MV-4-11 (cell line): ENCODE measurements around the gene PDCD2L.
A peak's percentile ranks its signal among the peaks of the same experiment; 100 is the strongest.
"Not testable (repeated sequence)": the region's sequence is repeated elsewhere in the genome, so short reads cannot be mapped to it uniquely, and the experiment has no call there.

Experiments
- DNase-seq: peaks from one replicate; lab custom pipeline; 2025; lab: John Stamatoyannopoulos, UW

The PDCD2L gene

DNA sequence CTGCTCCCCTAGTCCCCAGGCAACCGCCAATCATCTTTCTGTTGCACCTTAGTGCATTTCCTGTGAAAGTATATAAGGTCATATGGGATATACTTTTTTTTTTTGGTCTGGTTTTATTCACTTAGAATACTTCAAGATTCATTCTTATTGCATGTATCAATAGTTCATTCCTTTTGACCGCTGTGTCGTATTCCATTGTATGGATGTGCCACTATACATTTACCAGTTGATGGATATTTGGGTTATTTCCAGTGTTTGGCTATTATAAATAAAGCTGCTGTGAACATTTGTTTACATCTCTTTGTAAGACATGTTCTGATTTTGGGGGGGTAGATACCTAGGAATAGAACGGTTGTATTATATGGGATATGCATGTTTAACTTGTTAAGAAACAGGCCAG is 14.1 kb downstream of the PDCD2L start:
- DNase-seq = no peak

DNA sequence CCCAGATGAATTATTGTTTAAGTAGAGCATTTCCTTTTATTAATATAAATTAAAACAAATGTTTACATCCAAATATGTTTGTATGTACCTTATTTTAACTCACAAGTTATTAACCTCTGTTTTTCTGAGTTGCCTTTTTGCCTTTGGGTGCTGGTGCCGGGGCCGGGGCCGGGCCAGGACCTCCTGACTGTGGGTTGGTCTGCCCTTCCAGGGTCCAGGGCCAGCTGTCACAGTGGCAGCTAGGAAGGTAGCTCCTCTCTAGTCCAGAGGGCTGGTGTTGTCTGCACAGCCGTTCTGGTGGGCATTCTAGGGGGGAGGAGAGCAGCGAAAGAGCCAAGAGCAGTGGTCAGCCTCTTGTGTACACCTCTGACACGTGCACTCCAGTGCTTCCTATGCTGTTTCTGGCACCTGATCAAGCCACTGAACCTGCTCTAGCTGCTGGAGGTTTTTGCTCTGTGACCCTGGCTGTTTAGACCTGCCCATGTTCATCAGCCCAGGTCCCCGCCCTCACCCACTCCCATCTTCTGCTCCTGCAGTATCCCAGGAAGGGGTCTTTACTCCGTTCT is 22.0 kb downstream of the PDCD2L start:
- DNase-seq = no peak

DNA sequence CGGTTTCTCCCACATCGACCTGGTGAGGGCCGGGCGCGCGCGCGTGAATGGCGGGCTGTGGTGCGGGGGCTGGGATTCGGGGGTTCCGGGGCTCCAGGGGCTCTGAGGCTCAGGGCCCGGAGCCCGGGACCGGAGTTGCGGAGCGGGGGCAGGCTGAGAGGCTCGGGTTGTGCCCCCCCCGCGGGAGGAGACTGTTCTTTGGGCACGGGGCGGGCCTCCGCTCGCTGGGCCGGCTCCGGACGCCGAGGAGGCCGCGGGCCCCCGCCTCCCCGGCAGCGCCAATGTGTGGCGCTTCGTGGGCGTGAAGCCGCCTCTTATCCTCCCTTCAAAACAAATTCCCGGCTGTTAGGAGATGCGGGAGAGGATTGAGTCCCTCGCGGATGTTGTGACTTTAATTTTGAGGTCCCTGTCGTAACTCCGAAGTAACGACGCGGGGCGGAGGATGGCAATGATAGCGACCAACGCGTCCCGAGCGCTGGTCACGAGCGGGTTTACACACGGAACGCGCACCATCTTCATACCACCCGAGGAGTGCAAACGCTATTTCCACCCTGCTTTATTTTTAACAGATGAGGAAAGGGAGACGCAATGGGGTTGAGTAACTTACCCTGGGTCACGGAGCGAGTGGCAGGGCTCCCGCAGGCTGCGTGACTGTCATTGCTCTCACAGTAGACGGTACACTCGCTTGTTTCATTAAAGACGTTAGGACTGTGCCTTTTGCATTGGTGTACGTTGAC is 24.5 kb downstream of the PDCD2L start:
- peak; percentile 40 for DNase-seq

DNA sequence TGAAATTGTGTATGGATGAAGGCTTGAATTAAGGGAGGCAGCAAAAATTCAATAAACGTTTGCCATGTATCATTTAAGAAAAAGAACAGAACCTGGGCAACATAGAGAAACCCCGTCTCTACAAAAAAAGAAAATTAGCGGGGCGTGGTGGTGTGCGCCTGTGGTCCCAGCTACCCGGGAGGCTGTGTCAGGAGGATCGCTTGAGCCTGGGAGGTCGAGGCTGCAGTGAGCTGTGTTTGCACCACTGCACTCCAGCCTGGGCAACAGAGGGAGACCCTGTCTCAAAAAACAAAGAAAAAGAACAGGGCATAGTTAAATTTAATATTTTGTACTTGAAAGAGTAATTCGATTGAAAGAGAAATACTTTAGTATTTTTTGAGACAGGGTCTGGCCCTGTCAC is 25.4 kb downstream of the PDCD2L start:
- DNase-seq = no peak

DNA sequence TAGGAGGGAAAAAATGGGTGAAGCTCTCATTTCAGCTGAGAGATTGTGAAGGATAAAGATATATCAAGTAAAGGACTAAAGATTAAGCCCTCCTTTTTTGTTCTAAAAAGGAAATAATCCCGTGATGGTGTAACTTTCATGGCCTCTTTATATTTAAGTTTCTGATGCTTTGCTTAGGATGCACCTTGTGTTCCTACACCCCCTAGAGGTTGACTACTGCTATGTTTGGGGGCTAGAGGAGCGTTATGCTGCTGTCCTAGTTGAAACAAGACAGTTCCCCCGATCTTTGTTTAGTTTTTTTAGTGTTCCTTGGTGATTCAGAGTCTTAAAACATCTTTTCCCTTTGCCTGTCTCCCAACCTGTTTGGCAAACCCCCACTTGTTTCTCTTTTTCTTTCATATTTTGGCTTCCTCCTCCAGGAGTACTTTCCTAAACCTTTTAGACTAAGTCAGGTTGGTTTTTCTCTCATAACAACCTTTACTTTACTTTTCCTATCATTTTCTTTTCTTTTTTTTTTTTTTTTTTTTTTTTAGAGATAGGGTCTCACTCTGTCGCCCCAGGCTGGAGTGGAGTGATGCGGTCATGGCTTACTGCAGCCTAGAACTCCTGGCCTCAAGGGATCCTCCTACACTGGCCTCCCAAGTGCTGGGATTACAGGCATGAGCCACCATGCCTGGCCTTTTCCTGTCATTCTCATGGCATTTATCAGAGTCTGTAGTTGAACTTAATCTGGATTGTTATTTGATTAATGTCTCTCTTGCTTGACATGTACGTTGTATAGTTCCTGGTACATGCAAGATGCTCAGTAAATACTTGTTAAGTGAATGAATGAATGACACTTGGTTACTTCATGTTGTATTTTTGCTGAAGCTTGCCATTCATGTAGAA is 26.8 kb downstream of the PDCD2L start:
- peak; percentile 73 for DNase-seq

DNA sequence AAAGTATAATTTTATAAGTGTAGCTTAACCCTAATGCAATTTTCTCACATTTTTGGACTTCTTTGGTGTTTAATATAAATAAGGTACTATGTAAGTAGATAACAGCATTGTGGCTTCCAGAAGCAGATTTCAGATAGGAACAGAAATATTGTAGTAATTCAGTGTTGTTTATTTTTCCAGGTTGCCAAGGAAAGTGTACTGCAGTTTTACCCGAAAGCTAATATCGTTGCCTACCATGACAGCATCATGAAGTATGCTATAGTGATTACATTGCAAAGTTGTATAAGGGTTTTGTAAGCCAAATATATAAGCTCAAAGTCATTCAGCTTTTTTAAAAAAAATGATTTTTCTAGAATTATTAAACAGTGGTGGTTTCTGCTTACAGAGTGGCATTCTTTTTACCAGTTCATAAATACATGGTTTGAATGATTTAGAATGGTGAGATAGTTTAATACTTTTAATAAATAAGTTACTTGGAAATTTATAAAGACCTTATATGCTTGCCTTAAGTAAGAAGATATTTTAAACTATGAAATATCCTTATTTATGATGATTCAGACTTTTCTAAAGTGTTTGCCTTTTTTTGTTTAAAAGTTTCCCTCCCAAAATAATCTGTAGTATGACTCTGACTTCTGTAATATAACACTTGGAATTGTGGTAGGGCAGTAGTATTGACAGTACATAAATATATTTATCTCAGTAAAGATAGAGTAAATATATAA is 27.6 kb downstream of the PDCD2L start:
- DNase-seq = no peak

DNA sequence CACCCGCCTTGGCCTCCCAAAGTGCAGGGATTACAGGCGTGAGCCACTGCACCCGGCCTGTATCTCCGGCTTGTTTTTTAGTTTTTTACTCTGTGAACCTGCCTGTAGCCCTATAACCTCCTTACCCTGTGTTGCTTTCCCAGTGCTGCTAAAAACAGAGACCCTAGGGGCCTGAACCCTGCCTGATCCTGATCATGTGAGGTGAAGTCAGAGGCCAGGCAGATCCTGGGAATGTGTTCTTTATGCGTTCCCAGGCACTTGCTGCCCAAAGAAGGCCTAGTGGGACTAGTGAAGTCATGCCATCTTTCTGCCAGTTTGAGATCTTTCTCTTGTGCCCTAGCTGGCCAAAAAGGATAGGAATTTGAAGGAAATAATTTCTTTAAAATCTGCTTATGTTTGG is 28.6 kb downstream of the PDCD2L start:
- no peak for DNase-seq

DNA sequence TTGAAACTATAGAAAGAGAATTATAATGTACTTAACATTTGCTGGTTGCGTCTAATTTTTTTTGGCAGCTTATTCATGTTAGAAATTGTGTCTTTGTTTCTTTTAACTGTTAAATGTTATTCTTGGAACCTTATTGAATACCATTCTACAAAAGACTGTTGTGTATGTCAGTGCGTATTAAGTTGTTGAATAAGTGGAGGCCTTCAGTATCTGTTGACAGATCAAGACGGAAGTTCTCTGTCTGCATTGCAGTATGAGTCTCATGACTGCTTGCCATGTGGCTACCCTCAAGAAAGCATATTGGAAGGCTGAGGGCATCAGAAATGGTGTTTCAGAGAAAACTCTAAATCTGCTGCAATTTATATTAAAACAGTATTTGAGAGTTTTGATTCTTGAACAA is 32.5 kb downstream of the PDCD2L start:
- DNase-seq = no peak

DNA sequence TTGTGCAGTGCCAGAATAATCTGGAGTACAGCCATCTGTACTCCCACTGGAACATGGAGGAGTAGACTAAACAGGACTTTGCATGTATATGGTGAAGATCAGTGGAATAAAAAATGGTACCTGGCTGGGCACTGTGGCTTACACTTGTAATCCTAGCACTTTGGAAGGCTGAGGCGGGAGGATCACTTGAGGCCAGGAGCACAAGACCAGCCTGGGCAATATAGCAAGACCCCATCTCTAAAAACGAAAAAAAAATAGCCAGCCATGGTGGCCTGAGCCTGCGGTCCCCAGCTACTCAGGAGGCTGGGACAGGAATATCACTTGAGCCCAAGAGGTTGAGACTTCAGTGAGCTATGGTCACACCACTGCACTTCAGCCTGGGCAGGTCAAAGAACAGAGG is 44.0 kb downstream of the PDCD2L start:
- DNase-seq = no peak

DNA sequence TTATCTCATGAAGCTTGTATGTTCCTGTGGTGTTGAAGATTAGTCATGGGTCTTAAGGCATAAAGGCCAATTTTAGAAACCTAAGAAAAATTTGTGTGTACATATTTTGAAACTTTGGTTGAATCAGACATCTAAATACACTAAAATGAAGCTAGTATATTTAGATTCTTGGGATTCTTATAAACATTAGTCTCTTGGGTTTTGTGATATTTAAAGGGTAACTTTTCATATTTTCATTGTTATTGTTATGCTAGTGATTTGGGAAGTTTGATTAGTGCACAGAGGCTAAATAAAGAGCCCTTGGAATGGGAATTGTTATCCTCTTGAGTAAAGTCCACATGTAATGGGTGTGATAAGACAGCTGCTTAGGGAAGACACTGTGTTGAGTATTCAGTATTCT is 48.5 kb downstream of the PDCD2L start:
- DNase-seq = no peak

DNA sequence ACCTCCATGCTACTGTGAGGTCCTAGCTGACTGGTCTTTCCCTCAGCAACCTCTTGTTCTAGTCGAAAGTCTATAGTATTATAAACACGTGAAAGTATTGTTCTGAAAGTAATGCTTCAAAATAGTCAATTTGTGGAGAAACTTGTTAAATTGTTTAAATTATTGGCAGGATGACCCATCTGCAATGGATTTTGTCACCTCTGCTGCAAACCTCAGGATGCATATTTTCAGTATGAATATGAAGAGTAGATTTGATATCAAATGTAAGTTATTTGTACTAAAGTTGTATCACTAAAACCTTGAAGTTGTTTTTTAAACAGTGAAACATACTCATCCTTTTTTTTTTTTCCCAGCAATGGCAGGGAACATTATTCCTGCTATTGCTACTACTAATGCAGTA is 49.9 kb downstream of the PDCD2L start:
- DNase-seq = no peak

DNA sequence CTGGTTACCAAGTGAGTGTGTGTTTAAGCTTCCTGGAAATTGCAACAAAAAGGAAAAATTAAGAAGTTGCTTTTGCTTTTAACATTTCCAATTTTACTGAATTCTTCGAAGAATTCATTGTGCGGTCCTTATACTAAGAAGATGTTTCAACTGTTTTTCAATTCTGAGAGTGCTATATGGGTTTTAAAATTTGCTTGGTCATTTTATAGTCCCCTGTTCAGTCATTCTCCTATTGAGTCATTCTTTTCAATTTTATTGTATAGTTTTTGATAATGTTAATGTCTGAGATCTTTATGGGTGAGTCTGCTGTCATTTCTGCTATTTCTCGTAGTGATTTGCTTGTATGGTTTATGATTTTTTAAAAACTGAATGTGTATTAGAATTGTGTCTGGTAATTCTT is 50.5 kb downstream of the PDCD2L start:
- no peak for DNase-seq

DNA sequence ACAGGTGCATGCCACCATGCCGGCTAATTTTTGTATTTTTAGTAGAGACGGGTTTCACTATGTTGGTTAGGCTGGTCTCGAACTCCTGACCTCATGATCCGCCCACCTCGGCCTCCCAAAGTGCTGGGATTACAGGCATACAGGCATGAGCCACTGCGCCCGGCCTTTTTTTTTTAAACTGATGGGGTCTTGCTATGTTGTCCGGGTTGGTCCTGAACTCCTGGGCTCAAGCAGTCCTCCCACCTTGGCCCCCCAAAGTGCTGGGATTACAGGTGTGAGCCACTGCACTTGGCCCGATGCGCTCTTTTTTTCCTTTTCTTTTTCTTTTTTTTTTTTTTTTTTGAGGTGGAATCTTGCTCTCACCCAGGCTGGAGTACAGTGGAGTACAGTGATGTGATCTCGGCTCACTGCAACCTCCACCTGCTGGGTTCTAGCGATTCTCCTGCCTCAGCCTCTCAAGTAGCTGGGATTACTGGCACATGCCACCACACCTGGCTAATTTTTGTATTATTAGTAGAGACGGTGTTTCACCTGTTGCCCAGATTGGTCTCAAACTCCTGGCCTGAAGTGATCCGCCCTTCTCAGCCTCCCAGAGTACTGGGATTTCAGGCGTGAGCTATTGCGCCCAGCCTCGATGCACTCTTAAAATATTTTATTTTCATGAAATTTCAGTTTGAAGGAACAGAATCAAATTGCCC is 51.7 kb downstream of the PDCD2L start:
- not testable (repeated sequence) for DNase-seq

DNA sequence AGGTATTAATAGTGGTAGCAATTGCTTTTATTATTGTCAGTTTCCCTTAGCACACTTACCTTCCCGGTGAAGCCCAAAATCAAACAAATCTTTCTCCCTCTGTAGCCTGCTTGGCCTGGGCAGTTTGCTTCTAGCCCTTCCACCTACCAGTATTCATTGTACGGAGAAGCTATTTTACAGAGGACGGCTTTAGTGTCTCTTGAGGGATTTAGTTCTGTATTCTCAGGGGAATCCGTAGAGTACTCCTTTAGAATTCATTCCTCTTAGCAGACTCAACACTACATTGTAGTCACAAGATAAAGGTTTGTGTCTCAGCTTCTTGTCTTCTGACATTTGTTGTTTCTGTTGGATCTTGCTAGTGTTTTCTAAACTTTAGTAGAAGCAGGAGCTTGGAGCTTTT is 53.2 kb downstream of the PDCD2L start:
- no peak for DNase-seq

DNA sequence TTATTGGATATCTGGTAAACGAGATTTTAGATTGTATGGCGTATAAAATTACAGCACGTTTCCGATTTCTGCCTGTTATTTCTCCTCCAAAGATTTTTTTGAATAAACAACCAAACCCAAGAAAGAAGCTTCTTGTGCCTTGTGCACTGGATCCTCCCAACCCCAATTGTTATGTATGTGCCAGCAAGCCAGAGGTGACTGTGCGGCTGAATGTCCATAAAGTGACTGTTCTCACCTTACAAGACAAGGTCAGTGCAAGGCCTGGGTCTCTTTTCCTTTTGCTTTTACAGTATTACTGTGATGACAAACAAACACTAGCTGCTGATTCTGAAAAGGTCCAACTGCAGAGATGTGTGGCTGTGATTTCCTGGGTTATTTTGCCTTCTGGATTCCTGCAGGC is 54.5 kb downstream of the PDCD2L start:
- no peak for DNase-seq

DNA sequence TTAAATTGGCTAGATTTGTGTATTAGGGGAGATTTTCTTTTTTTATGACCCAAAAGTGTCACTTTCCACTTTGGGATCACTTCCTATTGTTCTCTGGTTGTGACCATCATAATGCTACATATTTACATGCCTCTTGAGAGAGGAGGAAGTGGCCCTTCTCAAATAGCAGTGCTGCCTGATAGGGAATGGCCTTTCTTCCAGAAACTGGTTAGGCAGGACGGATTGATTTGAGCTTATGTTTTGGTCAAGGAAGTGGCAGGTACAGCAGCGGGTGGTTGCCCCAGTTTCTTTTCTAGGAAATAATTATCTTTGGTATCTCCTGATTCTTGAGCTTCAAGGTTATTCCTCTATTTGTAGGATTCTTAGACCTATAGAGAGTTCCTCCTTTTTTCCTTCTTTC is 55.4 kb downstream of the PDCD2L start:
- peak; percentile 63 for DNase-seq

DNA sequence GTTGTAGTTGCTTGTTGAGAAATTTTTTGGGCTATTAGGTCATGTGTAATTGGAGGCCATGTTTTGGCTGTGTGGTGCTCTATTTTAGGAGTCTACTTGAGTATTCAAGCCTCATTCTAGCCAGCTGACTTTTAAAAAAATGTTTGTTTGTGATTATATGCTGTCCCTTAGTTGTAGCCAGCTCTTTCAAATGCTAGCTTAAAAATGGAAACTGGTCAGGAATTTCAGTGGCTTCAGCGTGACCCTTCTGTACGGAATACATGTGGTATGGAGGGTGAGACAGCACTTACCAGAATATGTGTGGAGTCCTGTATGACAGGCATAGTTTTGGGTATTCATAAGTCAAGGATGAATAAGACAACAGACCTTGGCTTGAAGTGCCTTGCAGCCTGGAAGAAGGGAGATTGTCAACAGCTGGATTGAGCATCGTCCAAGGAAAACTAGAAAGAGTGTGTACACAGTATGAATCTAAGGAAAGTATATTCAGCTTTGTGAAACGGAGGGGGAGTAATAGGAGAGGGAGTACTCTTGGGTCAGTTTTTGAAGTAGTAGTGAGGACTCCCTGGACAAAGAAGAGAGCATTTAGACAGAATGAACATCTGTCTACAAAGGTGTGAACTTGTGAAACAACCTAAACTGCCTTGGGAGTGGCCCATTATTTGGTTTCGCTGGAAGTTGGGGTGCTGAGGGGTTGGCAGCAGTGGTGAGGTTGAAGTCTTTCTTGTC is 57.3 kb downstream of the PDCD2L start:
- DNase-seq = no peak

DNA sequence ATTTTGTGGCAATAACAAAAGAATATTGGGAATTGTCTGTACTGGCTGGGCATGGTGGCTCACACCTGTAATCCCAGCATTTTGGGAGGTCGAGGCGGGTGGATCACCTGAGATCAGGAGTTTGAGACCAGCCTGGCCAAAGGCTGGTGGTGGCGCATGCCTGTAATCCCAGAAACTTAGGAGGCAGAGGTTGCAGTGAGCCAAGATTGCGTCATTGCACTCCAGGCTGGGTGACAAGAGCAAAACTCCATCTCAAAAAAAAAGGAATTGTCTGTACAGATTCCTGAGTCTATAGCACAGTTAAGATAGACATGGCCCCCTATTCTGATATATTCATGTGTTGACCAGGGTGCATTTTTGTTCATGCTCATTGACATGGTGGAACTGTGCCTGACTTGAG is 60.6 kb downstream of the PDCD2L start:
- DNase-seq = not testable (repeated sequence)

DNA sequence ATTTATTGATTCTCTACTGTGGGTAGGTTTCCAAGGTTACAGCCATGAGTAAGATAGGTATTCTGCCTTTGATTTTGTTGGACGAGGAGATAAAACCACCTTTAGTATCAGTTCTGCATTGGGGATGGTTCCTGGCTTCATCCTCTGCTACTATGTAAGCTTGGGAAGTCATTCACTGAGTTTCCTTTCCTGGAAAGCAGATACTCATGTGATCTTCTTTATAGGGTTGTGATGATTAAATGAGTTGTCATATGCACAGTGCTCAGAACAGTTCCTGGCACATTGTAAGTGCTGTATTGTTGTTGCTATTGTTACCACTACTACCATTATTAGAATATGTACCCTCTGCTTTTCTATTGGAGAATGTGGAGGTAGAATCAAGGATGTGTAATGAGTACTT is 64.2 kb downstream of the PDCD2L start:
- peak; percentile 18 for DNase-seq

DNA sequence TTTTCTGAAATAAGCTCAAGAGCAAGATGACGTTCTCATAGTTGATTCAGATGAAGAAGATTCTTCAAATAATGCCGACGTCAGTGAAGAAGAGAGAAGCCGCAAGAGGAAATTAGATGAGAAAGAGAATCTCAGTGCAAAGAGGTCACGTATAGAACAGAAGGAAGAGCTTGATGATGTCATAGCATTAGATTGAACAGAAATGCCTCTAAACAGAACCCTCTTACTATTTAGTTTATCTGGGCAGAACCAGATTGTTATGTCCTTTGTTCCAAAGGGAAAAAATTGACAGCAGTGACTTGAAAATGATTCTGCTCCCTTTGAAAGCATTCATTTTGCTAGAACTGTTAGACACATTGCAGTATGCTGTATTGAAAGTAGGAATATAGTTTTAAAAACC is 64.8 kb downstream of the PDCD2L start:
- DNase-seq = not testable (repeated sequence)
